GM23248 (cell line): ENCODE data around the gene HMCES. TPM values are rescaled to one million over a fixed set of nuclear protein-coding genes. Genes with fewer than 3 reads are reported as not detected.
A peak's percentile ranks its signal among the peaks of the same experiment; 100 is the strongest.
"Not testable (repeated sequence)": the region's sequence is repeated elsewhere in the genome, so short reads cannot be mapped to it uniquely, and the experiment has no call there.

Experiments
- DNase-seq: peaks from one replicate; pipeline ENCODE4 v3.0.0-alpha.2; 2015
- H2AFZ ChIP-seq: fragments of 200-600 bp; sonication (generic); 2 replicates; pipeline ENCODE4 v1.6.1; 2016; ENCODE audit warnings: antibody characterized with exemption
- H3F3A ChIP-seq: fragments of 200-600 bp; sonication (generic); 2 replicates; pipeline ENCODE4 v1.6.1; 2016; ENCODE audit warnings: mild to moderate bottlenecking, antibody characterized with exemption, mixed run types; ENCODE audit not compliant: insufficient read depth
- H3K27ac ChIP-seq: fragments of 200-600 bp; sonication (generic); 2 replicates; pipeline ENCODE4 v1.5.1; 2016; ENCODE audit warnings: mild to moderate bottlenecking
- H3K27me3 ChIP-seq: fragments of 200-600 bp; sonication (generic); replicated peaks from 2 replicates; pipeline ENCODE4 v1.6.1; 2016; ENCODE audit warnings: mild to moderate bottlenecking; ENCODE audit not compliant: insufficient read depth
- H3K36me3 ChIP-seq: fragments of 200-600 bp; sonication (generic); 2 replicates; pipeline ENCODE4 v1.6.1; 2016; ENCODE audit warnings: low read depth, mild to moderate bottlenecking
- H3K4me1 ChIP-seq: fragments of 200-600 bp; sonication (generic); 2 replicates; pipeline ENCODE4 v1.6.1; 2016; ENCODE audit warnings: mild to moderate bottlenecking; ENCODE audit not compliant: insufficient read depth
- H3K4me2 ChIP-seq: fragments of 200-600 bp; sonication (generic); one replicate; pipeline ENCODE4 v1.6.1; 2016; ENCODE audit warnings: mild to moderate bottlenecking; ENCODE audit not compliant: unreplicated experiment
- H3K4me3 ChIP-seq: fragments of 200-600 bp; sonication (generic); 2 replicates; pipeline ENCODE4 v1.5.1; 2016; ENCODE audit warnings: mild to moderate bottlenecking
- H3K79me2 ChIP-seq: fragments of 200-600 bp; sonication (generic); 2 replicates; pipeline ENCODE4 v1.6.1; 2016; ENCODE audit warnings: mild to moderate bottlenecking; ENCODE audit not compliant: insufficient read depth
- H3K9ac ChIP-seq: fragments of 200-600 bp; sonication (generic); 2 replicates; pipeline ENCODE4 v1.6.1; 2016; ENCODE audit warnings: mild to moderate bottlenecking
- H3K9me2 ChIP-seq: fragments of 200-600 bp; sonication (generic); 2 replicates; pipeline ENCODE4 v1.6.1; 2016; ENCODE audit warnings: mixed run types, mild to moderate bottlenecking, moderate library complexity; ENCODE audit not compliant: insufficient read depth
- H3K9me3 ChIP-seq: fragments of 200-600 bp; sonication (generic); one replicate; pipeline ENCODE4 v1.6.1; 2017; ENCODE audit warnings: low read depth
- H4K20me1 ChIP-seq: fragments of 200-600 bp; sonication (generic); 2 replicates; pipeline ENCODE4 v1.6.0; 2016; ENCODE audit not compliant: insufficient read depth
- EZH2 ChIP-seq: fragments of 200-600 bp; sonication (generic); IDR thresholded peaks from 2 replicates; pipeline ENCODE4 v1.6.1; 2018; ENCODE audit warnings: antibody characterized with exemption, mild to moderate bottlenecking; ENCODE audit not compliant: insufficient read depth, poor library complexity, severe bottlenecking
- EZH2phosphoT487 ChIP-seq: fragments of 200-600 bp; sonication (generic); IDR thresholded peaks from 2 replicates; pipeline ENCODE4 v1.6.1; 2018; ENCODE audit warnings: antibody characterized with exemption, moderate library complexity, mild to moderate bottlenecking, low read depth; ENCODE audit not compliant: insufficient read depth
- WGBS, 2 experiments: methylation state at CpG; one replicate each; pipeline ENCODE4 v1.1.6; 2015 to 2017; ENCODE audit warnings: low lambda C conversion rate in 2 of 2, low coverage in 1 of 2; ENCODE audit errors: missing lambda C conversion rate in 2 of 2; 5-methylcytosine and 5-hydroxymethylcytosine counted together
- in situ Hi-C: fragments of 300-500 bp; cut with MboI; formaldehyde crosslinking; loops from 2 replicates; pipeline ENCODE4 v1.15.0; 2020
- polyA plus RNA-seq: library from polyadenylated mRNA; unstranded; fragments of >200 nt; fragmentation: Nextera tagmentation; extraction: Ambion mirVana; gene quantifications from 2 replicates; pipeline ENCODE4 v1.2.1, GENCODE V29; 2016
- total RNA-seq: library from RNA; depleted of rRNA; stranded (reverse); fragments of >200 nt; shearing (Covaris generic); gene quantifications from 2 replicates; pipeline ENCODE4 v1.2.3, GENCODE V29; 2014

Gene HMCES
- total and polyA plus RNA-seq, 2 experiments from 2014 or later, result 12.5 to 33.2 TPM

DNA sequence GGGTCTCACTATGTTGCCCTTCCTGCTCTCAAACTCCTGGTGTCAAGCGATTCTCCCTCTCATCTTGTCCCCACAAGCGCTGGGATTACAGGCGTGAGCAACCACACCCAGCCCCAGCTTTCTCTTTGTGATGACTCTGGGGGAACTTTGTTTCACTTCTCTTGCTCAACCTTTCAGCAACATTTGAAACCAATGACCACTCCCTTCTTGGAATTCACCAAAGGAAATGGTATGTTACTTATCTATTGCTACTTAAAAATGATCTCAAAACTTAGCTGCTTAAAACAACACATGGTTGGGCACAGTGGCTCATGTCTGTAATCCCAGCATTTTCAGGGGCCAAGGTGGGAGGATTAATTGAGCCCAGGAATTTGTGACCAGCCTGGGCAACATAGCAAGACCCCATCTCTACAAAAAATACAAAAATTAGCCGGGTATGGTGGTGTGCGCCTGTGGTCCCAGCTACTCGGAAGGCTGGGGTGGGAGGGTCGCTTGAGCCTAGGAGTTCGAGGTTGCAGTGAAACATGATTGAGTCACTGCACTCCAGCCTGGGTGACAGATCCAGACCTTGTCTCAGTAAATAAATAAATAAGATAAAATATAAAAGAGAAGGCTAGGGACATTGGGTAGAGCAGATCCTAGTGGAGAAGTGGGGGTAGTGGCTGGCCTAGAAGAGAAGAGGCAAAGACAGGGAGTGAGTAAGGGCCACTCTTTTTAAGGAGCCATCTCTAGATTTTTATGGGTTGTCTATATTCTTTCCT, 39.5 kb upstream of the HMCES start:
- TF ChIP-seq EZH2phosphoT487 (no peak), EZH2 (no peak)
- H3K9me3 ChIP-seq, result no peaks in the 10 kb centered on the region
- peak overlapping the region; percentile 54 for H3K27ac ChIP-seq
- in situ Hi-C loops, result no loop called here
- 62 to 65% methylated on average over 8 of the region's 8 CpGs for WGBS, 2 experiments
- peak; percentile 82 for DNase-seq
- no peak overlapping the region for H2AFZ ChIP-seq
- no peaks in the 10 kb centered on the region; the same call in 1 of the 2 replicates for H3K79me2 ChIP-seq
- H3K36me3 ChIP-seq, result no peaks in the 10 kb centered on the region
- H3K4me2 ChIP-seq, result peak overlapping the region; percentile 12
- H3K27me3 ChIP-seq, result no peaks in the 10 kb centered on the region
- peaks cover 17% of the 10 kb centered on the region for H3K4me1 ChIP-seq
- peak overlapping the region; percentile 24; the same call in 1 of the 2 replicates for H3K9ac ChIP-seq
- no peaks in the 10 kb centered on the region for H3K9me2 ChIP-seq
- H3F3A ChIP-seq, result no peaks in the 10 kb centered on the region; the same call in 1 of the 2 replicates
- H4K20me1 ChIP-seq, result no peaks in the 10 kb centered on the region
- no peak overlapping the region for H3K4me3 ChIP-seq

GRCh38 chr3:129239991-129240390, 38.7 kb upstream of the HMCES start:
- Histone ChIP-seq H3K4me1 (peaks cover 17% of the 10 kb centered on the region), H3F3A (no peaks in the 10 kb centered on the region; the same call in 1 of the 2 replicates), H2AFZ (no peak overlapping the region), H3K36me3 (no peaks in the 10 kb centered on the region), H4K20me1 (no peaks in the 10 kb centered on the region), H3K4me3 (no peak overlapping the region), H3K27ac (peak overlapping the region; percentile 39), H3K27me3 (no peaks in the 10 kb centered on the region), H3K9me3 (no peaks in the 10 kb centered on the region), H3K9ac (no peak overlapping the region), H3K9me2 (no peaks in the 10 kb centered on the region), H3K79me2 (no peaks in the 10 kb centered on the region; the same call in none of the 2 replicates), H3K4me2 (no peak overlapping the region)
- 37 to 52% methylated on average over 6 of the region's 6 CpGs for WGBS, 2 experiments
- no peak for DNase-seq
- in situ Hi-C loops, result no loop called here
- no peak for TF ChIP-seq EZH2phosphoT487
- no peak for TF ChIP-seq EZH2

DNA sequence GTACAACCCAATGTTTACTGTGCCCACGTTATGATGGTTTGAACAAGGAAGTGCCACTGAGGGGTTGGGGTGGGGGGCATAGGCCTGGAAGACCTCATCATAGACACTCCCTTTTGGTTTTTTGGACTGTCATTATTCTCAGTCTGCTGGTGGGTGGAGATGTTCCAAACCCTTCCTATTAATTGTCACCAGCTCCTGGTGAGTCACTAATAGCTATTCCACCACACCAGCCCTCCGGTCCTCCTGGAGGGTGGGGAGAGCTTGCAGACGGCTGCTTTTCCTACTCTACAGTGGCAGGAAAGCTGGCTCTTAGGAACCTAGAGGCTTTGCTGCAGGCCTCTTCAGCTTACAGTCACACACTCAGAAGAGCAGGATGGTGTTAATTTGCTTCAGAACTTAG, 38.2 kb upstream of the HMCES start:
- Histone ChIP-seq H3F3A (peaks cover 4% of the 10 kb centered on the region), H2AFZ (no peak overlapping the region), H4K20me1 (no peaks in the 10 kb centered on the region), H3K27me3 (no peaks in the 10 kb centered on the region), H3K9me3 (no peaks in the 10 kb centered on the region), H3K9me2 (no peaks in the 10 kb centered on the region), H3K9ac (no peak overlapping the region; the same call in 1 of the 2 replicates), H3K4me3 (no peak overlapping the region), H3K27ac (peak overlapping the region; percentile 39), H3K4me2 (no peak overlapping the region), H3K4me1 (peaks cover 21% of the 10 kb centered on the region), H3K79me2 (no peaks in the 10 kb centered on the region; the same call in none of the 2 replicates), H3K36me3 (no peaks in the 10 kb centered on the region)
- peak; percentile 85 for DNase-seq
- WGBS, 2 experiments, result 6 to 14% methylated on average over 3 of the region's 3 CpGs
- in situ Hi-C loops, result no loop called here
- TF ChIP-seq EZH2phosphoT487 (no peak), EZH2 (no peak)

GRCh38 chr3:129245141-129245540, 33.5 kb upstream of the HMCES start:
- H2AFZ ChIP-seq, result 0 out of 2 replicates have a peak overlapping the region, but pooled peaks have one; percentile 37
- no peaks in the 10 kb centered on the region for H3K27me3 ChIP-seq
- peak overlapping the region; percentile 78 for H3K4me2 ChIP-seq
- H3K9me3 ChIP-seq, result no peaks in the 10 kb centered on the region
- H3K9ac ChIP-seq, result peak overlapping the region; percentile 50
- H3K27ac ChIP-seq, result peak overlapping the region; percentile 50
- no peaks in the 10 kb centered on the region for H3K9me2 ChIP-seq
- H3K4me3 ChIP-seq, result peak overlapping the region; percentile 51
- peaks cover 13% of the 10 kb centered on the region for H3F3A ChIP-seq
- peaks cover 25% of the 10 kb centered on the region for H3K4me1 ChIP-seq
- H4K20me1 ChIP-seq, result no peaks in the 10 kb centered on the region
- in situ Hi-C loops, result no loop called here
- 79 to 80% methylated on average over 5 of the region's 5 CpGs for WGBS, 2 experiments
- TF ChIP-seq EZH2phosphoT487 (no peak), EZH2 (no peak)
- peaks cover 38% of the 10 kb centered on the region for H3K79me2 ChIP-seq
- H3K36me3 ChIP-seq, result no peaks in the 10 kb centered on the region
- DNase-seq, result peak; percentile 49

DNA sequence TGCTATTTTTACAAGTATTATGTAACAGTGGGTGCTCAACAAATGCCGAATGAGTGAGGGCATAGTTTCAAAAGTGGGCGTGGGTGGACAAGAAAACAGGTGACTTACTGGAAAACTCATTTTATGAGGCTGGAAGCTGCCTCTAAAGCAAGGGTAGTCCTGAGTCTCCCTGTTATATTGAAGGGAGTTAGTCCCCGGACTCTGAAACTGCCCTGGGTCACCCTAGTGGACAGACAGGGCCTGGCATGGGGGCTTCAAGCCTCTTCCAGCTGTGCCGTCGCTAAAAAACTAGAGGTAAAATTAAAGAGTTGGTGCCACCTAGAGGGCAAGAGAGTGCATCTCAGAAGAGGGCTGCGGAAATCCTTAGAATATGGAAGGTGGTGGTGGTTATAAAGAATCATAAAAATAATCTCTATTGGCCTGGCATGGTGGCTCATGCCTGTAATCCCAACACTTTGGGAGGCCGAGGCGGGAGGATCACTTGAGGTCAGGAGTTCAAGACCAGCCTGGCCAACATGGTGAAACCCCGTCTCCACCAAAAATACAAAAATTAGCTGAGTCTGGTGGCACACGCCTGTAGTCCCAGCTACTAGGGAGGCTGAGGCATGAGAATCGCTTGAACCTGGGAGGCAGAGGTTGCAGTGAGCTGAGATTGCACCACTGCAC, 32.9 kb upstream of the HMCES start:
- H4K20me1 ChIP-seq, in situ Hi-C loops, H3K36me3 ChIP-seq, H3K27me3 ChIP-seq, H3K9me3 ChIP-seq, H3K9me2 ChIP-seq: not testable (repeated sequence)
- peak overlapping the region; percentile 50 for H3K27ac ChIP-seq
- H3F3A ChIP-seq, result peaks cover 13% of the 10 kb centered on the region
- WGBS, 2 experiments, result 17 to 18% methylated on average over 11 of the region's 11 CpGs
- H3K4me3 ChIP-seq, result peak overlapping the region; percentile 51
- H3K4me1 ChIP-seq, result peaks cover 22% of the 10 kb centered on the region
- peak overlapping the region; percentile 78 for H3K4me2 ChIP-seq
- peak; percentile 97 for DNase-seq
- peaks cover 44% of the 10 kb centered on the region for H3K79me2 ChIP-seq
- H3K9ac ChIP-seq, result peak overlapping the region; percentile 50
- 0 out of 2 replicates have a peak overlapping the region, but pooled peaks have one; percentile 37 for H2AFZ ChIP-seq
